ENCODE data around the gene TDRD5. TPM values are rescaled to one million over a fixed set of nuclear protein-coding genes. Genes with fewer than 3 reads are reported as not detected.

The TDRD5 gene
- total RNA-seq, 1 donor from 2014 or later = 0.06 TPM

GRCh38 chr1:179601093-179601492 lies 9.5 kb downstream of the TDRD5 start:
- H3K4me3 ChIP-seq (ENCODE audit: low read depth, low read length) = no peak overlapping the region
- no peak for TF ChIP-seq CTCF (conservative IDR thresholded peaks at IDR 0.05; ENCODE audit: low read depth, low read length)
- no peak for DNase-seq (ENCODE audit: low read depth)

- DNase-seq (ENCODE audit: low read depth) = no peak
- no peak overlapping the region for H3K4me3 ChIP-seq (ENCODE audit: low read depth, low read length)
- TF ChIP-seq CTCF (conservative IDR thresholded peaks at IDR 0.05; ENCODE audit: low read depth, low read length) = no peak
These were observed 20.7 kb downstream of the TDRD5 start for GRCh38 chr1:179612361-179612760.

- no peak for TF ChIP-seq CTCF (conservative IDR thresholded peaks at IDR 0.05; ENCODE audit: low read depth, low read length)
- H3K4me3 ChIP-seq (ENCODE audit: low read depth, low read length) = no peak overlapping the region
- no peak for DNase-seq (ENCODE audit: low read depth)
These were observed 39.1 kb downstream of the TDRD5 start for GRCh38 chr1:179630719-179631118.

GRCh38 chr1:179632868-179633267 lies 41.2 kb downstream of the TDRD5 start:
- H3K4me3 ChIP-seq (ENCODE audit: low read depth, low read length) = no peak overlapping the region
- TF ChIP-seq CTCF (conservative IDR thresholded peaks at IDR 0.05; ENCODE audit: low read depth, low read length) = no peak
- DNase-seq (ENCODE audit: low read depth) = no peak

GRCh38 chr1:179637211-179637860 lies 45.7 kb downstream of the TDRD5 start:
- TF ChIP-seq CTCF (conservative IDR thresholded peaks at IDR 0.05; ENCODE audit: low read depth, low read length) = no peak
- DNase-seq (ENCODE audit: low read depth) = no peak
- H3K4me3 ChIP-seq (ENCODE audit: low read depth, low read length) = no peak overlapping the region

GRCh38 chr1:179661018-179661417 lies 69.4 kb downstream of the TDRD5 start:
- no peak for TF ChIP-seq CTCF (conservative IDR thresholded peaks at IDR 0.05; ENCODE audit: low read depth, low read length)
- DNase-seq (ENCODE audit: low read depth) = no peak
- no peak overlapping the region for H3K4me3 ChIP-seq (ENCODE audit: low read depth, low read length)

- no peak for DNase-seq (ENCODE audit: low read depth)
- TF ChIP-seq CTCF (conservative IDR thresholded peaks at IDR 0.05; ENCODE audit: low read depth, low read length) = no peak
These were observed 72.2 kb downstream of the TDRD5 start for GRCh38 chr1:179663810-179664209.

More at GRCh38 chr1:179663810-179664209, 72.2 kb downstream of the TDRD5 start:
- no peak overlapping the region for H3K4me3 ChIP-seq (ENCODE audit: low read depth, low read length)
